Hepatocyte (in vitro differentiated cells): ENCODE data around the gene FGF1. TPM values are rescaled to one million over a fixed set of nuclear protein-coding genes. Genes with fewer than 3 reads are reported as not detected.

Experiments used
- DNase-seq: peaks from one replicate; pipeline ENCODE4 v3.0.0-alpha.2; 2016; ENCODE audit warnings: low spot score
- H2AFZ ChIP-seq: fragments of 200-600 bp; sonication (generic); 2 replicates; pipeline ENCODE4 v1.6.0; 2016; ENCODE audit warnings: antibody characterized with exemption, mild to moderate bottlenecking
- H3K27ac ChIP-seq: fragments of 200-600 bp; sonication (generic); 2 replicates; pipeline ENCODE4 v1.5.1; 2016; ENCODE audit warnings: mild to moderate bottlenecking
- H3K27me3 ChIP-seq: fragments of 200-600 bp; sonication (generic); 2 replicates; pipeline ENCODE4 v1.6.1; 2016
- H3K36me3 ChIP-seq: fragments of 200-600 bp; sonication (generic); replicated peaks from 2 replicates; pipeline ENCODE4 v1.5.1; 2016; ENCODE audit warnings: low read depth; ENCODE audit not compliant: insufficient read depth
- H3K4me1 ChIP-seq: fragments of 200-600 bp; sonication (generic); 2 replicates; pipeline ENCODE4 v1.5.1; 2016; ENCODE audit warnings: mild to moderate bottlenecking, moderate library complexity; ENCODE audit not compliant: insufficient read depth
- H3K4me2 ChIP-seq: fragments of 200-600 bp; sonication (generic); 2 replicates; pipeline ENCODE4 v1.6.0; 2016
- H3K4me3 ChIP-seq: fragments of 200-600 bp; sonication (generic); 2 replicates; pipeline ENCODE4 v1.5.1; 2016; ENCODE audit warnings: mild to moderate bottlenecking
- H3K79me2 ChIP-seq: fragments of 200-600 bp; sonication (generic); 2 replicates; pipeline ENCODE4 v1.6.0; 2017; ENCODE audit warnings: mild to moderate bottlenecking
- H3K9me2 ChIP-seq: fragments of 200-600 bp; sonication (generic); replicated peaks from 2 replicates; pipeline ENCODE4 v1.6.0; 2017; ENCODE audit warnings: mild to moderate bottlenecking; ENCODE audit not compliant: insufficient read depth
- H3K9me3 ChIP-seq: fragments of 200-600 bp; sonication (generic); 2 replicates; pipeline ENCODE4 v1.5.1; 2016; ENCODE audit warnings: low read depth, mild to moderate bottlenecking
- H4K20me1 ChIP-seq: fragments of 200-600 bp; sonication (generic); 2 replicates; pipeline ENCODE4 v1.6.0; 2016; ENCODE audit warnings: mild to moderate bottlenecking; ENCODE audit not compliant: insufficient read depth, poor library complexity, severe bottlenecking
- CTCF ChIP-seq: fragments of 200-600 bp; sonication (generic); IDR thresholded peaks from 2 replicates; pipeline ENCODE4 v1.5.1; 2016; ENCODE audit warnings: antibody characterized with exemption, mild to moderate bottlenecking; ENCODE audit not compliant: poor library complexity
- EZH2 ChIP-seq: fragments of 200-600 bp; sonication (generic); IDR thresholded peaks from 2 replicates; pipeline ENCODE4 v1.6.1; 2016; ENCODE audit warnings: antibody characterized with exemption, mild to moderate bottlenecking, borderline replicate concordance
- EZH2phosphoT487 ChIP-seq: fragments of 200-600 bp; sonication (generic); IDR thresholded peaks from one replicate; pipeline ENCODE4 v1.6.1; 2018; ENCODE audit warnings: antibody characterized with exemption, mild to moderate bottlenecking, low read depth, moderate library complexity; ENCODE audit not compliant: unreplicated experiment, severe bottlenecking
- WGBS: methylation state at CpG from one replicate; pipeline ENCODE4 v1.1.6; 2016; ENCODE audit warnings: low lambda C conversion rate; ENCODE audit errors: missing lambda C conversion rate; 5-methylcytosine and 5-hydroxymethylcytosine counted together
- polyA plus RNA-seq: library from polyadenylated mRNA; unstranded; fragments of >200 nt; fragmentation: Nextera tagmentation; extraction: Ambion mirVana; gene quantifications from 2 replicates; pipeline ENCODE4 v1.2.1, GENCODE V29; 2016
- total RNA-seq: library from RNA; depleted of rRNA; stranded (reverse); fragments of >200 nt; gene quantifications from 2 replicates; pipeline ENCODE4 v1.2.3, GENCODE V29; 2014

FGF1 gene
- total and polyA plus RNA-seq, 2 experiments from 2014 or later, result 0.23 to 0.27 TPM

- WGBS, result 98% methylated on average over 3 of the region's 3 CpGs
- no peak overlapping the region for H3K4me2 ChIP-seq
- no peaks in the 10 kb centered on the region for H3K9me2 ChIP-seq
- no peaks in the 10 kb centered on the region for H3K36me3 ChIP-seq
- no peaks in the 10 kb centered on the region for H3K79me2 ChIP-seq
- DNase-seq, result no peak
- no peak for TF ChIP-seq CTCF
- no peak for TF ChIP-seq EZH2
- TF ChIP-seq EZH2phosphoT487, result no peak
- no peaks in the 10 kb centered on the region for H4K20me1 ChIP-seq
- H2AFZ ChIP-seq, result no peak overlapping the region
- H3K27me3 ChIP-seq, result no peaks in the 10 kb centered on the region
- H3K27ac ChIP-seq, result no peak overlapping the region
- H3K4me3 ChIP-seq, result no peak overlapping the region
- no peaks in the 10 kb centered on the region for H3K9me3 ChIP-seq
- no peaks in the 10 kb centered on the region for H3K4me1 ChIP-seq
Observed at GRCh38 chr5:142642427-142642826, 43.5 kb downstream of the FGF1 start.

GRCh38 chr5:142641711-142642110 is 44.2 kb downstream of the FGF1 start:
- WGBS, result 96% methylated on average over 4 of the region's 4 CpGs
- Histone ChIP-seq H4K20me1 (no peaks in the 10 kb centered on the region), H3K4me1 (no peaks in the 10 kb centered on the region), H3K27me3 (no peaks in the 10 kb centered on the region), H3K4me2 (no peak overlapping the region), H3K27ac (no peak overlapping the region), H3K4me3 (no peak overlapping the region), H3K9me2 (no peaks in the 10 kb centered on the region), H3K9me3 (no peaks in the 10 kb centered on the region), H3K36me3 (no peaks in the 10 kb centered on the region), H2AFZ (no peak overlapping the region), H3K79me2 (no peaks in the 10 kb centered on the region)
- TF ChIP-seq EZH2 (no peak), EZH2phosphoT487 (no peak), CTCF (no peak)
- DNase-seq, result no peak

- no peaks in the 10 kb centered on the region for H3K27me3 ChIP-seq
- H4K20me1 ChIP-seq, result no peaks in the 10 kb centered on the region
- 76% methylated on average over 9 of the region's 9 CpGs for WGBS
- no peaks in the 10 kb centered on the region for H3K9me2 ChIP-seq
- no peaks in the 10 kb centered on the region for H3K36me3 ChIP-seq
- DNase-seq, result no peak
- H2AFZ ChIP-seq, result no peak overlapping the region
- no peak overlapping the region for H3K4me3 ChIP-seq
- H3K27ac ChIP-seq, result no peak overlapping the region
- no peaks in the 10 kb centered on the region for H3K9me3 ChIP-seq
- H3K79me2 ChIP-seq, result no peaks in the 10 kb centered on the region
- no peak overlapping the region for H3K4me2 ChIP-seq
- H3K4me1 ChIP-seq, result no peaks in the 10 kb centered on the region
- TF ChIP-seq CTCF (no peak), EZH2 (no peak), EZH2phosphoT487 (no peak)
Observed at GRCh38 chr5:142640316-142641005, 45.4 kb downstream of the FGF1 start.
